WERI-Rb-1 (cell line): ENCODE results near the gene IGSF10.

Experiments used
- DNase-seq: peaks from one replicate; pipeline ENCODE4 v3.0.0-alpha.2; 2020
- H3K27ac ChIP-seq: fragments of 250-450 bp; sonication (Bioruptor Pico); 2 replicates; pipeline ENCODE4 v1.5.1; 2020; ENCODE audit warnings: mild to moderate bottlenecking, moderate library complexity
- H3K27me3 ChIP-seq: fragments of 250-450 bp; sonication (Bioruptor Pico); 2 replicates; pipeline ENCODE4 v1.5.1; 2021; ENCODE audit warnings: mild to moderate bottlenecking, low read depth, moderate library complexity; ENCODE audit not compliant: insufficient read depth, severe bottlenecking
- H3K36me3 ChIP-seq: fragments of 250-450 bp; sonication (Bioruptor Pico); 2 replicates; pipeline ENCODE4 v1.5.1; 2020; ENCODE audit warnings: mild to moderate bottlenecking, moderate library complexity
- H3K4me3 ChIP-seq: 2 replicates; pipeline ENCODE4 v1.5.1; 2011; ENCODE audit warnings: low read depth, mild to moderate bottlenecking, control low read depth, low read length
- H3K9me3 ChIP-seq: fragments of 250-450 bp; sonication (Bioruptor Pico); 2 replicates; pipeline ENCODE4 v1.5.1; 2021; ENCODE audit warnings: mild to moderate bottlenecking, moderate library complexity; ENCODE audit not compliant: severe bottlenecking
- CTCF ChIP-seq: IDR thresholded peaks from 2 replicates; pipeline ENCODE4 v1.5.1; 2011; ENCODE audit warnings: low read depth, mild to moderate bottlenecking, control low read depth, inconsistent platforms, low read length

Gene IGSF10

GRCh38 chr3:151468284-151468917 is 7.5 kb upstream of the IGSF10 start:
- peak; percentile 45 for DNase-seq
- Histone ChIP-seq H3K36me3 (no peaks in the 10 kb centered on the region), H3K27me3 (peaks cover 51% of the 10 kb centered on the region), H3K4me3 (no peak overlapping the region), H3K27ac (no peak overlapping the region), H3K9me3 (no peaks in the 10 kb centered on the region)
- TF ChIP-seq CTCF, result peak; percentile 80

- Histone ChIP-seq H3K27me3 (peaks cover 55% of the 10 kb centered on the region), H3K9me3 (no peaks in the 10 kb centered on the region), H3K4me3 (no peak overlapping the region), H3K36me3 (no peaks in the 10 kb centered on the region), H3K27ac (no peak overlapping the region)
- TF ChIP-seq CTCF, result no peak
- DNase-seq, result no peak
These were observed 6.2 kb upstream of the IGSF10 start for GRCh38 chr3:151467069-151467468.

- no peak for TF ChIP-seq CTCF
- Histone ChIP-seq H3K27me3 (peaks cover 77% of the 10 kb centered on the region), H3K4me3 (no peak overlapping the region)
These were observed 2.1 kb upstream of the IGSF10 start for GRCh38 chr3:151462991-151463390.

GRCh38 chr3:151462278-151462780 is 1.5 kb upstream of the IGSF10 start:
- H3K9me3 ChIP-seq, result no peaks in the 10 kb centered on the region
- no peak overlapping the region for H3K27ac ChIP-seq
- no peaks in the 10 kb centered on the region for H3K36me3 ChIP-seq
- H3K27me3 ChIP-seq, result peaks cover 79% of the 10 kb centered on the region
- TF ChIP-seq CTCF, result no peak
- no peak overlapping the region for H3K4me3 ChIP-seq
- no peak for DNase-seq

More at GRCh38 chr3:151462991-151463390, 2.1 kb upstream of the IGSF10 start:
- H3K36me3 ChIP-seq, result no peaks in the 10 kb centered on the region
- no peaks in the 10 kb centered on the region for H3K9me3 ChIP-seq
- no peak overlapping the region for H3K27ac ChIP-seq
- no peak for DNase-seq

GRCh38 chr3:151460228-151460627 is 633 bp downstream of the IGSF10 start:
- H3K9me3 ChIP-seq, result no peaks in the 10 kb centered on the region
- H3K4me3 ChIP-seq, result no peak overlapping the region
- H3K27ac ChIP-seq, result no peak overlapping the region
- no peak for TF ChIP-seq CTCF
- peaks cover 79% of the 10 kb centered on the region for H3K27me3 ChIP-seq
- no peaks in the 10 kb centered on the region for H3K36me3 ChIP-seq
- no peak for DNase-seq

DNA sequence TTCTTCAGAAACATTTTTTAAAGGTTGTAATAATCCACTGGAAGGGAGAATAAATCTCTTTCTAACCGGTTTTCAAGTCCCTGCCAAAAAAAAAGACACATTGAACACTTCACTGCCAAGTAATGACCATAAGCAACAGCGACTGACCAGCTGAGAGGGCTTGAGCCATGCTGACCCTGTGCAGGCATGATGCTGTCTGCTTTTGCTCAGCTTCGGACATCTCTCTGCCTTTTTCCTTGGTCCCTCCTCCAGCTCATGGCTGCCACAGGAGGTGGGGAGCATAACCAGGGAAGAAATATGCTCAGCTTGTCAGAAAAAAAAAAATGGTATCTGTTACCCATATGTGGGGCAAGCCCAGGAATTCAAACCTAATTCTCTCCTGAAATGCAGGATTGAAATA is 1.5 kb downstream of the IGSF10 start:
- Histone ChIP-seq H3K36me3 (no peaks in the 10 kb centered on the region), H3K27me3 (peaks cover 74% of the 10 kb centered on the region), H3K27ac (no peak overlapping the region), H3K4me3 (no peak overlapping the region), H3K9me3 (no peaks in the 10 kb centered on the region)
- DNase-seq, result no peak
- no peak for TF ChIP-seq CTCF
